RPMI7951 (cell line): Measurements from ENCODE around the gene ZKSCAN2. TPM values are rescaled to one million over a fixed set of nuclear protein-coding genes. Genes with fewer than 3 reads are reported as not detected.

ENCODE experiments used
- DNase-seq: peaks from one replicate; pipeline ENCODE4 v3.0.0-alpha.2; 2012; ENCODE audit warnings: low read depth
- total RNA-seq: library from RNA; depleted of rRNA; stranded (reverse); fragments of >200 nt; shearing (Covaris generic); gene quantifications from 2 replicates; pipeline ENCODE4 v1.2.3, GENCODE V29; 2014; rRNA removed

The ZKSCAN2 gene
- total RNA-seq, 1 experiment from 2014 or later, result 2.5 TPM

GRCh38 chr16:25224731-25225319 is 32.8 kb downstream of the ZKSCAN2 start:
- DNase-seq, result no peak

- no peak for DNase-seq
Observed at GRCh38 chr16:25223964-25224363, 33.7 kb downstream of the ZKSCAN2 start.

GRCh38 chr16:25222959-25223358 is 34.7 kb downstream of the ZKSCAN2 start:
- no peak for DNase-seq

- no peak for DNase-seq
Observed at GRCh38 chr16:25219070-25219737, 38.4 kb downstream of the ZKSCAN2 start.

GRCh38 chr16:25217921-25218320 is 39.7 kb downstream of the ZKSCAN2 start:
- DNase-seq, result no peak

- DNase-seq, result no peak
Observed at GRCh38 chr16:25217112-25217511, 40.5 kb downstream of the ZKSCAN2 start.

- no peak for DNase-seq
Observed at GRCh38 chr16:25213709-25214397, 43.8 kb downstream of the ZKSCAN2 start.

- no peak for DNase-seq
Observed at GRCh38 chr16:25212636-25213035, 45.0 kb downstream of the ZKSCAN2 start.

GRCh38 chr16:25210758-25211157 is 46.9 kb downstream of the ZKSCAN2 start:
- peak; percentile 78 for DNase-seq

- DNase-seq, result no peak
Observed at GRCh38 chr16:25199457-25199856, 58.2 kb downstream of the ZKSCAN2 start.

GRCh38 chr16:25198021-25198420 is 59.6 kb downstream of the ZKSCAN2 start:
- peak; percentile 56 for DNase-seq

- no peak for DNase-seq
Observed at GRCh38 chr16:25194273-25194878, 63.3 kb downstream of the ZKSCAN2 start.

GRCh38 chr16:25192096-25192495 is 65.5 kb downstream of the ZKSCAN2 start:
- peak; percentile 57 for DNase-seq

- DNase-seq, result no peak
Observed at GRCh38 chr16:25189305-25189704, 68.3 kb downstream of the ZKSCAN2 start.

- no peak for DNase-seq
Observed at GRCh38 chr16:25187491-25187795, 70.2 kb downstream of the ZKSCAN2 start.

Other genes with a start within 250 kb of the ZKSCAN2 start
- gene ARHGAP17, start 242.5 kb downstream of the ZKSCAN2 start, total RNA-seq, result 19.8 and 23.4 TPM in 2 replicates
- gene LCMT1, start 146.1 kb downstream of the ZKSCAN2 start, total RNA-seq, result 33.7 and 50.6 TPM in 2 replicates
- gene AQP8, start 40.9 kb downstream of the ZKSCAN2 start, total RNA-seq, result not detected in 2 replicates